GM12874 (cell line): Measurements from ENCODE around the gene AOC1.

Experiments used
- TF ChIP-seq, protein P1 (sequence below): IDR thresholded peaks from 2 replicates; pipeline ENCODE4 v1.5.1; 2011; ENCODE audit warnings: low read depth, mild to moderate bottlenecking, control low read depth, low read length, moderate library complexity; ENCODE audit not compliant: insufficient read depth

AOC1 gene

DNA sequence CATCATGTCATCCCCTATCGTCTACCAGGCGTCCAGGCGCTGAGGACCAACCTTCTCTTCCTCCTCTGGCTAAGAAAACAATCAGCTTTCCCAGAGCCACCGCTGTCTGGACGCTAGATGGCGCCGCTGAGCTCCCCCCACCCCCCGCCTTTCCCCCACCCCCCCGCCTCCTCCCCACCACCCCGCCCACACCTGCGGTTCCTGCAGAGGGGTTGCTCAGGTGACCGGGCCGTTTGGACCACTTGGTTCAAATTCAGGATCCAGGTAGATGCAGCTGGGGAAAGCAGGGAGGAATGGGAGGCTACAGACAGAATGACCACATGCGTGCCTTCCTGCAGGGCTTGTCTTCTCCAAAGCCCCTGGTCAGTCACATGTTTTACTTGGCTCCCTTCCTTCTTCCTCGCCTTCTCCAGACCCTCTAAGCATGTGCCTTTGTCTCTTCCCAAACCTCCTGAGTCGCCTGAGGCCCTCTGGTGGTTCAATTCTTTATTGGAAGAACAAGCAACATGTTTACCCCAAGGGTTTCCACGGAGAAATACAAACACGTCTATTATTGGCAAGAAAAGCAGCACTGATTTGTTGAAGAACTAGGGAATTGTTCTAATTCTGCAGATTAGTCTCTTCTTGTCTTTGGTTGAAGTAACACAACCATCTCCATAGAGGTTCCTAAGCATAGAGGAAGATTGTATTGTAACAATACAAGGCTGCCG is 24.7 kb downstream of the AOC1 start:
- TF ChIP-seq, protein P1, sequence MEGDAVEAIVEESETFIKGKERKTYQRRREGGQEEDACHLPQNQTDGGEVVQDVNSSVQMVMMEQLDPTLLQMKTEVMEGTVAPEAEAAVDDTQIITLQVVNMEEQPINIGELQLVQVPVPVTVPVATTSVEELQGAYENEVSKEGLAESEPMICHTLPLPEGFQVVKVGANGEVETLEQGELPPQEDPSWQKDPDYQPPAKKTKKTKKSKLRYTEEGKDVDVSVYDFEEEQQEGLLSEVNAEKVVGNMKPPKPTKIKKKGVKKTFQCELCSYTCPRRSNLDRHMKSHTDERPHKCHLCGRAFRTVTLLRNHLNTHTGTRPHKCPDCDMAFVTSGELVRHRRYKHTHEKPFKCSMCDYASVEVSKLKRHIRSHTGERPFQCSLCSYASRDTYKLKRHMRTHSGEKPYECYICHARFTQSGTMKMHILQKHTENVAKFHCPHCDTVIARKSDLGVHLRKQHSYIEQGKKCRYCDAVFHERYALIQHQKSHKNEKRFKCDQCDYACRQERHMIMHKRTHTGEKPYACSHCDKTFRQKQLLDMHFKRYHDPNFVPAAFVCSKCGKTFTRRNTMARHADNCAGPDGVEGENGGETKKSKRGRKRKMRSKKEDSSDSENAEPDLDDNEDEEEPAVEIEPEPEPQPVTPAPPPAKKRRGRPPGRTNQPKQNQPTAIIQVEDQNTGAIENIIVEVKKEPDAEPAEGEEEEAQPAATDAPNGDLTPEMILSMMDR: peak; percentile 70

DNA sequence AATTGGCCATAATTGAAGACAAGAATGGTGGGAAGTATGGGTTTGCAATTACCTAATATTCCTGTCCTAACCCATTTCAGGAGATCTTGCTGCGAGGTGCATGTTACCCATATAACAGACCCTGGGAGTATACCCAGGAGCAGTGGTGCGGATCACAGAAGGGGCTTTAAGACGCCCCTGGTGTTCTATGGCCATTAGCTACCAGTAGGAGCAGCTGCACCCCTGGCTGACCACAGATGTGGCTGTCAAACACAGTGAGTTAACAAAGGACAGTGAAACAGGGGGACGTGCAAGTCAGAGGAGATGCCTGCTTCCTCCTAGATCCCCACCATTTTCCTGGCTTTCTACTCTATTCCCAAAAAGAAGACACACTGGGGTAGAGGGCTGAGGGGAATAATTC is 25.2 kb downstream of the AOC1 start:
- TF ChIP-seq, protein P1: no peak

DNA sequence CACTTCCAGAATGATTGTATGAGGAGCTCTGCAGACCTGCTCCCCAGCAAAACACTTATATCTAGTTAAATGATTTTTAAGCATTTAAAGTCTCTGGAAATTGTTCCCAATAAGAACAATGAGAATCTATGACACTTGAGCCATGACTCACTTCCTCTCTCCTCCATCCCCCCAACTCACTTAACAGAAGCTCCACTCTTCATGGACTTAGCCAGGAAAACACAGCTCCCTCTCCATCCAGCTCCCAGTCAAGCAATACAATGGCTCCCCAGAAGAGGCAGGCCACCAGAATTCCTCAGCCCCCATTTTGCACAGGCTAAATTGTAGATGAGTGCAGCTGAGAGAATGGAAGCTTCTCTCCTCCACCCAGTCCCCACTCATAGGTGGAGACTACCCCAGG is 27.0 kb downstream of the AOC1 start:
- TF ChIP-seq, protein P1: no peak

DNA sequence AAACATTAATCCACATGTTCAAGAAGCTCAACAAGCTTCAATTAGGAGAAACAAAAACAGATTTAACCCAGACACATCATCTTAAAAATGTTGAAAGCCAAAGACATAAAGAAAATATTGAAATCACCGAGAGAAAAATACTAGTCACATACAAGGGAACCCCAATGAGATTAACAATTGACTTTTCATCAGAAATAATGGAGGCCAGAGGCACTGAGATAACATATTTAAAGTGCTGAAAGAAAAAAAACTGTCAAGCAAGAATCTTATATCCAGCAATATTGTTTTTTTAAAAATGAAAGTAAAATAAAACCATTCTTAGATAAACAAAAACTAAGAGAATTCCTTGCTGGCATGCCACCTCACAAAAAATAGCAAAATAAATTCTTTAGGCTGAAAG is 28.9 kb downstream of the AOC1 start:
- TF ChIP-seq, protein P1: no peak

DNA sequence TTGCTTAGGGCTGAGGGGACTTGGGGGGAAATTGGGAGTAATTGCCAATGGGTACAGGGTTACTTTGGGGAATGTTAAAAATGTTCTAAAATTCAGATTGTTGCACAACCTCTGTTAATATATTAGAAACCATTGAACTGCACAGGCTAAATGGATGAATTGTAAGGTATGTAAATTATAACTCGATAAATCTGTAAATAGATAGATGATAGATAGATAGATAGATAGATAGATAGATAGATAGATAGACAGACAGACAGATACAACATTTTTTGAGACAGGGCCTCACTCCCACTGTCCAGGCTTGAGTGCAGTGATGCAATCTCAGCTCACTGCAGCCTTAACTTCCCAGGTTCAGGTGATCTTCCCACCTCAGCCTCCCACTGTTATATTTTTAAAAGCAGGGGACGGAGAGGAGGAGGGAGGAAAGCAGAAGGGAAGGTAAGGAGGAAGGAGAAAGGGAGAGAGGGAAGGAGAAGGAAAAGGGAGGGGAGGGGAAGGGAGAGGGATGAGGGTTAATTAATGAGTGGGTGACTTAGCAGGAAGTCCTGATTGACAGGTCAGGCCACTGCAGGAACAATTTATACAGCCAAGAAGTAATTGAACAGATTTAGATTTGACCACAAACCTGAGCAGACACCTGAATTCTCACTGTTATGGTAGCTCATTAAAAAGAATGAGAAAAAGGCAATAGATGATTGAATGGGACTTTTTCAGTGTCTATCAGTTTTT is 38.7 kb downstream of the AOC1 start:
- TF ChIP-seq, protein P1: no peak

DNA sequence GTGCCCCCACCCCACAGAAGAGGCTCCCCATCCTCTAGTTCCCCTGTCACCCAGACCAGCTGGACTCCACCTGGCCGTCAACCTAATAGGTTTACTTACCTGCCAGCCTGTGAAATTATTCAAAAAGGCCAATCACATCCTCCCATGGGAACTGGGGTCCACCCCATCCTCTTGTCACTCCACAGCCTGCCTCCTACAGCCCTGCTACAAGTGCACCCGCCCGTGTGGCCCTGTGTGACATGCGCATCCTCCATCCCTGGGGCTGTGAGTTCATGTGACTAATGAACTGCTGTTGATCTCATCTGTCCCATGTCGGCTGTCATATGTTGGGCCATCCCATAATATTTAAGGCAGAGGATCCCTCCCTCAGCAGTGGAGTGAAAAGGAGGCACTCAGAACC is 39.4 kb downstream of the AOC1 start:
- TF ChIP-seq, protein P1: no peak

DNA sequence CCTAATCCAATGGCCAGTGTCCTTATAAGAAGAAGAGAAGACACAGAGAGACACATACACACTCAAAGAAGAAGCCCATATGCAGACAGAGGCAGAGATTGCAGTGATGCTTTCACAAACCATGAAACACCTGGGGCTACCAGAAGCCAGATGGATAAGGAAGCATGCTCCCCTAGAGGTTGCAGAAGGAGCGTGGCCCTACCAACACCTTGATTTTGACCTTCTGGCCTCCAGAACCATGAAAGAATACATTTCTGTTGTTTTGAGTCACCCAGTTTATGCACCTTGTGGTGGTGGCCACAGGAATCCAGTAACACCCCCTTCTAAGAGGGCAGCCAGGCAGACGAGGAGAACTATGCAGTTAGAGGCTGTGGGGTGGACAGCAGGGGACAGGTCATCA is 43.5 kb downstream of the AOC1 start:
- TF ChIP-seq, protein P1: no peak
